Epithelial cell of esophagus (primary cell): Measurements from ENCODE around the gene CROCC2.

Experiments
- DNase-seq: peaks from one replicate; pipeline ENCODE4 v3.0.0; 2010; ENCODE audit warnings: low read depth
- H3K4me3 ChIP-seq: 2 replicates; pipeline ENCODE4 v1.5.1; 2011; ENCODE audit warnings: mild to moderate bottlenecking, low read length, control low read depth
- CTCF ChIP-seq: IDR thresholded peaks from 2 replicates; pipeline ENCODE4 v1.5.1; 2011; ENCODE audit warnings: low read depth, mild to moderate bottlenecking, low read length, control low read depth, inconsistent platforms; ENCODE audit not compliant: insufficient read depth; ENCODE audit errors: missing control alignments

Gene CROCC2

DNA sequence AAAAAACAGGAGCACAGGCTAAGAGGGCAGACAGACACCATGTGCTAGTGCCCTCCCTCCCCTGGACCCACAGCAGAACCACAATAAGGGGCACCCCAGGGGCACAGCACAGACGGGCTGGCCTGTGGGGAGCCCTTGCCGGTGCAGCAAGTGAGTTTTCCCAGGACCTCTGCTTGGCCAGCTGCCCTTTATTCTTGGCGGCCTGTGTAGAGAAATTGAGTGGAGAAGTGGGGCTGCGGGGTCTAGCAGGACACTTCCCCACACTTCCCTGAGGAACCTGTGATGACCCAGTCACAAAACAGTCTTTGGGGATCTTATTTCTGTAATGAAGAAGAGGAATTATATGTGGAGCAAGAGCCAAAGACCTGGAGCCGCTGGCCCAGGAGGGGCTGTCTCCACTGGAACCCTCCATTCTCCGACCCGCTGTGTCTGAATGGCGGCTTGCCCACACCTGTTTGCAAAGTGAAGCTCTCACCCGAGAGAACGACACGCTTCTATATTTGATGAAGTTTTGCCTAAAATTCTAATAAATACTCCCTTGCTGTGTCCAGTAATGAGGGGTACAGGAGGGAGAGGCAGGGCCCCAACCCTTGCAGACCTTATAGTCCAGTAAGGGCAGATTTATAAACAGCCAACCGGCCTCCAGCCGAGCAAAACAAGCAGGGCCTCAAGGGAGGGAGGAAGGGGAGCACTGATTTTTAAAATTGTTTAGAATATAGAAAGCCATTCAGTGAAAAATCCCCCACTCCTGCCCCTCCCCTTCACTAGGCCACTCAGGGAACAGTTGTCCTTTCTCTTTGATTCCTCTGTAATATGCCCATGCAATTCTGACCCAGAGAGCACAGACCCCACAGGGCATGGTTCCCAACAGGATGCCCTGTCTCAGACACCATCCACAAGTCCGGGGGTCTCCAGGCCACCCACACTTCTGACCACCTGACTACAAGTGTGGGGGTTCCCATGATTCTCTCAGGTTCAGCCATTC lies 47.6 kb downstream of the CROCC2 start:
- no peak for DNase-seq
- TF ChIP-seq CTCF, result no peak
- no peak overlapping the region for H3K4me3 ChIP-seq

DNA sequence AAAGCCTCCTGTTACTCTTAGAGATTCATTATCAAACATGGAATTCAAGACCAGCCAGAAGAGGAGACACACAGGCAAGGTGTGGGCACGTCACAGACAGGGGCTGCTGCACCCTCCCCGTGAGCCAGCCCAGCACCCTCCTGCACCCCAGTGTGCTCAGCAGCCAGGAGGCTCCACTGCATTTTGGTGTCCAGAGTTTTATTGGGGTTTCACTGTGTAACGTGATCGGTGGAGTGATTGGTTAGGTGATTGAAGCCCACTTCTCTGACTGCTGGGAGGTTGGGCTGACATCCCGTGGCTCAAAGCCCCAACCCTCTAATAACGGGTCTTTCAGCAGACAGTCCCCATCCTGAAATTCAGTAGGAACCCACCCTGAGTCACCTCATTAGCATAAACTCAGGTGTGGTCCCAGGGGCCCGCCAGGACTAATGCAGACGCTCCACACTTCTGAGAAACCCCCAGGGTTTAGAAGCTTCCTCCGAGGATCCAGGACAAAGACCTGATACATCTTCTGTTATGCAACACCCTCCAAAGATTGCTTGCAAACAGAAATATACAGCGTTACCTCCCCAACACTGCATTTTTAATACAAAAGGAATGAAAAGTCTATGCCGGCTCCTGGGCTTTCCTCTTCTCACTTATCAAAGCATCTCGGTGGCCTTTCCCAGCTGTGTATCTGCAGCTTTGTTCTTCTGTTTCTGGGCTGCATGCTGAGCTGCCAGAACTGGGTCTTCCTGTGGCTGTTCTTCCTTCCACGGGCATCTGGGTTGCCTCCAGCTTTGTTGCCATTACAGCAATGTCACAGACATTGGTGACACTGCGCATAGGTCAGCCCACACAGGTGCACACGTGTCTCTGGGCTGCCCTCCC lies 48.5 kb downstream of the CROCC2 start:
- no peak for TF ChIP-seq CTCF
- no peak for DNase-seq
- no peak overlapping the region for H3K4me3 ChIP-seq

DNA sequence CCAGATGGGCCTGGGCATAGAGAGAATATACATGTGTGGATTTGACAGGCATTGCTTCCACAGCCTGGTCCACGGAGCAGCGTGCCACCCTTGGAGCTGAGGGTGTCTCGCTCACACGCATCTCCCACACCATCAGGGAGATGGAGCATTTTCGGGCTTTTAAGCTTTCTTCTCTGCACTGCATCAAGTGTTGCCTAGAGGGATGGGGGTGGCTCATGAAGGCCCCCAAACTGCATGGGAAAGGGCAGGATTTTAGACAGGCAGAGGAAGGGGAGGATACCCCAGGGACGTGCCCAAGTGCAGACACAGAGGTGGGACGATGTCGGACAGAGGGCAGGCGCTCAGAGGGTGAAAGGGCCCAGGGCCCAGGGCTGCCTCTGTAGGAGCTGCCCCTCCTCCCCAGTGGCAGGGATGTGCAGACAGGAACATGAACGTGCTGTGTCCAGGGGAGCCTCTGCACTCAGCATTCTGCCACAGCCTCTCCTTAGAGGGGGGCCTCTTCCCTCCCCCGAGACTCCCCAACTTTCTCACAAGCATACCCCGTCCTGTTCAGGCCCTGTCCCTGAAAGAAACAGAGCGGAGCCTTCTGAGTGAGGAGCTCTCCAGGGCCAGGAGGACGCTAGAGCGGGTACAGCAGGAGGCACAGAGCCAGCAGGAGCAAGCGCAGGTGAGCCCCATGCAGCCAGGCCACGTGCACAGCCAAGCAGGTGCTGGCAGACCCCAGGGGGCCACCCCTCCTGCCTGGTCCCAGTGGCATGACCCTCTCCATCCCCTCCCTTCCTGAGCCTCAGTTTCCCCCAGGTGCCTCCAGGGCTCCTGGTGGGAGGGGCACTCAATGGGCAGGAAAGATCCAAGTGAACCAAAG lies 49.4 kb downstream of the CROCC2 start:
- no peak for TF ChIP-seq CTCF
- no peak for DNase-seq
- H3K4me3 ChIP-seq, result no peak overlapping the region

GRCh38 chr2:240956171-240956934 lies 50.2 kb downstream of the CROCC2 start:
- no peak for DNase-seq
- TF ChIP-seq CTCF, result no peak
- no peak overlapping the region for H3K4me3 ChIP-seq

GRCh38 chr2:240956935-240957655 lies 51.0 kb downstream of the CROCC2 start:
- DNase-seq, result no peak
- TF ChIP-seq CTCF, result no peak
- H3K4me3 ChIP-seq, result no peak overlapping the region
